ENCODE results near the gene CYFIP2. TPM values are rescaled to one million over a fixed set of nuclear protein-coding genes. Genes with fewer than 3 reads are reported as not detected.
A peak's percentile ranks its signal among the peaks of the same experiment; 100 is the strongest.

The CYFIP2 gene
- total RNA-seq, 4 donors from 2014 or later: 11.3 to 51.5 (median 13.6) TPM

DNA sequence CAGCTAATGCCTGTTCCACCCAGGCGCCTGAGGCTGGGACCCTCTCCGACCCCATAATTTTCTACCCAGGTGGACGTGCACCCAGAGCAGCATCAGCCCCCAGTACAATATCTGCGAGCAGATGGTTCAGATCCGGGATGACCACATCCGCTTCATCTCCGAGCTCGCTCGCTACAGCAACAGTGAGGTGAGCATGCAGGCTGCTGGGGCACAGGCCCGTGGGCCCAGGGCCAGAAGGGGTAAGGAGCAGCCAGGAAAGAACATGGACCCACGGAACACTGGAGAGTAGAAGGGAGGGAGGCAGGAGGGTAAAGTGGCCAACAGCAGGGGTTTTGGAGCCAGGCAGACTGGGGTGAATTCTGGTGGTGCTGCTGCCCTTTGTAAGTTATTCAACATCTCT lies 45.7 kb downstream of the CYFIP2 start:
- no peak for DNase-seq
- no peak overlapping the region for H3K27ac ChIP-seq
- no peaks in the 10 kb centered on the region for H3K9me3 ChIP-seq
- H3K4me3 ChIP-seq: no peak overlapping the region
- no peaks in the 10 kb centered on the region for H3K4me1 ChIP-seq
- TF ChIP-seq POLR2A (IDR thresholded peaks at IDR 0.05): no peak
- TF ChIP-seq, protein P1, sequence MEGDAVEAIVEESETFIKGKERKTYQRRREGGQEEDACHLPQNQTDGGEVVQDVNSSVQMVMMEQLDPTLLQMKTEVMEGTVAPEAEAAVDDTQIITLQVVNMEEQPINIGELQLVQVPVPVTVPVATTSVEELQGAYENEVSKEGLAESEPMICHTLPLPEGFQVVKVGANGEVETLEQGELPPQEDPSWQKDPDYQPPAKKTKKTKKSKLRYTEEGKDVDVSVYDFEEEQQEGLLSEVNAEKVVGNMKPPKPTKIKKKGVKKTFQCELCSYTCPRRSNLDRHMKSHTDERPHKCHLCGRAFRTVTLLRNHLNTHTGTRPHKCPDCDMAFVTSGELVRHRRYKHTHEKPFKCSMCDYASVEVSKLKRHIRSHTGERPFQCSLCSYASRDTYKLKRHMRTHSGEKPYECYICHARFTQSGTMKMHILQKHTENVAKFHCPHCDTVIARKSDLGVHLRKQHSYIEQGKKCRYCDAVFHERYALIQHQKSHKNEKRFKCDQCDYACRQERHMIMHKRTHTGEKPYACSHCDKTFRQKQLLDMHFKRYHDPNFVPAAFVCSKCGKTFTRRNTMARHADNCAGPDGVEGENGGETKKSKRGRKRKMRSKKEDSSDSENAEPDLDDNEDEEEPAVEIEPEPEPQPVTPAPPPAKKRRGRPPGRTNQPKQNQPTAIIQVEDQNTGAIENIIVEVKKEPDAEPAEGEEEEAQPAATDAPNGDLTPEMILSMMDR (IDR thresholded peaks at IDR 0.05): no peak
- intact Hi-C loops (cut with DNase I; ENCODE audit: low total_unique reads): no loop called here
- no peaks in the 10 kb centered on the region for H3K27me3 ChIP-seq
- no peaks in the 10 kb centered on the region for H3K36me3 ChIP-seq

GRCh38 chr5:157312492-157312891 lies 46.6 kb downstream of the CYFIP2 start:
- Histone ChIP-seq H3K9me3 (no peaks in the 10 kb centered on the region), H3K27ac (no peak overlapping the region), H3K36me3 (no peaks in the 10 kb centered on the region), H3K27me3 (no peaks in the 10 kb centered on the region), H3K4me3 (no peak overlapping the region), H3K4me1 (no peaks in the 10 kb centered on the region)
- intact Hi-C loops (cut with DNase I; ENCODE audit: low total_unique reads): no loop called here
- DNase-seq: no peak
- TF ChIP-seq, protein P1 (IDR thresholded peaks at IDR 0.05): peak; percentile 18 to 39 (median 33)
- no peak for TF ChIP-seq POLR2A (IDR thresholded peaks at IDR 0.05)

GRCh38 chr5:157322581-157322980 lies 56.7 kb downstream of the CYFIP2 start:
- intact Hi-C loops (cut with DNase I; ENCODE audit: low total_unique reads): no loop called here
- DNase-seq: no peak
- no peak overlapping the region for H3K4me3 ChIP-seq

DNA sequence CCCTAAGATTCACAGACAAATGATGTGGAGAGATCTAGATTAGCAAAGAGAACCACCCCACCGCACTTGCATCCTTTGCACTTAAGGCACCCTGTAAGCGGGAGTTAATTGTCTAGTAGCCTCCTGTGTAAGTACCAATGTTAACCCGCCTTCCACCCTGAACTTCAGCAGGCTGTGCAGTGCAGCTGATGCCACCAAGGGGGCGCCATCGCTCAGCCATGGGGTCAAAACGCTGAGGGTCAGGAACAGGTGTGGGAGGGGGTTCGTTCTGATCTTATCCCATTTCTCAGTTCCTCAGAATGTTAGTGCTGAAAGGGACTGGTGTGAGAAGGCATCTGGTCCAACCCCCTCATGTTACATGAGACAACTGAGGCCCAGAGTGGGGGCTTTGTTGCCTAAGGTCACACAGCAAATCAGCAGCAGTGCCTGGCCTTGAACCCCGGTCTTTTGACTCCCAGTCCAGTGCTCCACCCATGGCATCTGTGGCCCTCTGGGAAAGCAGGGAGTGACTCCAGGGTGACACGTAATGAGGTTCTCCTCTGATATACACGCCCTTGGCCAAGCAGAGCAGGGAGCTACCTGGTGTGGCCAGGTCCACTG lies 57.3 kb downstream of the CYFIP2 start:
- intact Hi-C loops (cut with DNase I; ENCODE audit: low total_unique reads): no loop called here
- no peak for DNase-seq
- H3K36me3 ChIP-seq: no peaks in the 10 kb centered on the region
- no peaks in the 10 kb centered on the region for H3K27me3 ChIP-seq
- no peaks in the 10 kb centered on the region for H3K4me1 ChIP-seq
- no peaks in the 10 kb centered on the region for H3K9me3 ChIP-seq
- H3K4me3 ChIP-seq: no peak overlapping the region
- H3K27ac ChIP-seq: no peak overlapping the region
- TF ChIP-seq POLR2A (IDR thresholded peaks at IDR 0.05): no peak
- TF ChIP-seq, protein P1 (IDR thresholded peaks at IDR 0.05): no peak

More at GRCh38 chr5:157322581-157322980, 56.7 kb downstream of the CYFIP2 start:
- no peaks in the 10 kb centered on the region for H3K9me3 ChIP-seq
- H3K36me3 ChIP-seq: no peaks in the 10 kb centered on the region
- no peaks in the 10 kb centered on the region for H3K4me1 ChIP-seq
- H3K27ac ChIP-seq: no peak overlapping the region
- TF ChIP-seq, protein P1 (IDR thresholded peaks at IDR 0.05): no peak
- TF ChIP-seq POLR2A (IDR thresholded peaks at IDR 0.05): no peak
- no peaks in the 10 kb centered on the region for H3K27me3 ChIP-seq

GRCh38 chr5:157324237-157324636 lies 58.3 kb downstream of the CYFIP2 start:
- Histone ChIP-seq H3K4me1 (no peaks in the 10 kb centered on the region), H3K27me3 (no peaks in the 10 kb centered on the region), H3K9me3 (no peaks in the 10 kb centered on the region), H3K27ac (no peak overlapping the region), H3K4me3 (no peak overlapping the region), H3K36me3 (no peaks in the 10 kb centered on the region)
- no peak for DNase-seq
- intact Hi-C loops (cut with DNase I; ENCODE audit: low total_unique reads): no loop called here
- TF ChIP-seq POLR2A (IDR thresholded peaks at IDR 0.05): no peak
- TF ChIP-seq, protein P1 (IDR thresholded peaks at IDR 0.05): no peak

All from uterus (tissue), 4 donors.